ENCODE results near the gene OR51B2. TPM values are rescaled to one million over a fixed set of nuclear protein-coding genes. Genes with fewer than 3 reads are reported as not detected.
"Not testable (repeated sequence)": the region's sequence is repeated elsewhere in the genome, so short reads cannot be mapped to it uniquely, and the experiment has no call there.

OR51B2 gene
- total RNA-seq, 2 donors from 2014 or later: 0.78 TPM; not detected in 1

- intact Hi-C loops (cut with DNase I): no loop called here
- Histone ChIP-seq H3K27me3 (no peaks in the 10 kb centered on the region), H3K36me3 (replicated peaks in 1 of 2; ENCODE audit: insufficient read depth in 1 of 2, low read depth in 2 of 2) (no peaks in the 10 kb centered on the region), H3K4me3 (no peak overlapping the region), H3K27ac (no peak overlapping the region), H3K4me1 (no peaks in the 10 kb centered on the region), H3K9me3 (no peaks in the 10 kb centered on the region)
- WGBS, 2 donors: 77 to 79% methylated on average over 5 of the region's 5 CpGs
- no peak for ATAC-seq
- no peak for DNase-seq
- TF ChIP-seq POLR2A (IDR thresholded peaks at IDR 0.05) (no peak), CTCF (IDR thresholded peaks at IDR 0.05) (no peak)
Observed at GRCh38 chr11:5303626-5304025, 20.5 kb downstream of the OR51B2 start.

GRCh38 chr11:5301846-5302245 lies 22.3 kb downstream of the OR51B2 start, which contains the start of gene OR51B4:
TSS of gene OR51B4 (minus strand) at chr11:5301946. CDS start at chr11:5301946, 0 bp downstream.
- no peak for DNase-seq
- Histone ChIP-seq H3K9me3 (no peaks in the 10 kb centered on the region), H3K36me3 (replicated peaks in 1 of 2; ENCODE audit: insufficient read depth in 1 of 2, low read depth in 2 of 2) (no peaks in the 10 kb centered on the region), H3K4me1 (no peaks in the 10 kb centered on the region), H3K4me3 (no peak within 1 kb of the TSS), H3K27ac (no peak within 1 kb of the TSS), H3K27me3 (no peaks in the 10 kb centered on the region)
- intact Hi-C loops (cut with DNase I): no loop called here
- ATAC-seq: no peak
- TF ChIP-seq POLR2A (IDR thresholded peaks at IDR 0.05) (no peak), CTCF (IDR thresholded peaks at IDR 0.05) (no peak)
- WGBS, 2 donors: 69 to 83% methylated on average over 2 of the region's 2 CpGs

- ATAC-seq: no peak
- Histone ChIP-seq H3K36me3 (replicated peaks in 1 of 2; ENCODE audit: insufficient read depth in 1 of 2, low read depth in 2 of 2) (no peaks in the 10 kb centered on the region), H3K4me3 (no peak overlapping the region), H3K9me3 (no peaks in the 10 kb centered on the region), H3K27me3 (no peaks in the 10 kb centered on the region), H3K4me1 (no peaks in the 10 kb centered on the region), H3K27ac (no peak overlapping the region)
- TF ChIP-seq POLR2A (IDR thresholded peaks at IDR 0.05) (no peak), CTCF (IDR thresholded peaks at IDR 0.05) (no peak)
- 35 to 51% methylated on average over 3 of the region's 3 CpGs for WGBS, 2 donors
- DNase-seq: no peak
- intact Hi-C loops (cut with DNase I): no loop called here
Observed at GRCh38 chr11:5300251-5300650, 23.8 kb downstream of the OR51B2 start.

- H3K9me3 ChIP-seq: no peaks in the 10 kb centered on the region
- no peak overlapping the region for H3K27ac ChIP-seq
- intact Hi-C loops (cut with DNase I): no loop called here
- no peak for DNase-seq
- no peaks in the 10 kb centered on the region for H3K36me3 ChIP-seq (replicated peaks in 1 of 2; ENCODE audit: insufficient read depth in 1 of 2, low read depth in 2 of 2)
- ATAC-seq: no peak
- TF ChIP-seq CTCF (IDR thresholded peaks at IDR 0.05) (no peak), POLR2A (IDR thresholded peaks at IDR 0.05) (no peak)
- WGBS, 2 donors: 56 to 67% methylated on average over 1 of the region's 1 CpG
- no peak overlapping the region for H3K4me3 ChIP-seq
- no peaks in the 10 kb centered on the region for H3K27me3 ChIP-seq
- no peaks in the 10 kb centered on the region for H3K4me1 ChIP-seq
Observed at GRCh38 chr11:5298451-5298850, 25.6 kb downstream of the OR51B2 start.

- Histone ChIP-seq H3K27ac (no peak overlapping the region), H3K4me1 (no peaks in the 10 kb centered on the region), H3K27me3 (no peaks in the 10 kb centered on the region), H3K36me3 (replicated peaks in 1 of 2; ENCODE audit: insufficient read depth in 1 of 2, low read depth in 2 of 2) (no peaks in the 10 kb centered on the region), H3K9me3 (no peaks in the 10 kb centered on the region), H3K4me3 (no peak overlapping the region)
- no peak for DNase-seq
- 55 to 59% methylated on average over 4 of the region's 4 CpGs for WGBS, 2 donors
- intact Hi-C loops (cut with DNase I): no loop called here
- ATAC-seq: no peak
- TF ChIP-seq CTCF (IDR thresholded peaks at IDR 0.05): no peak
- no peak for TF ChIP-seq POLR2A (IDR thresholded peaks at IDR 0.05)
Observed at GRCh38 chr11:5297721-5298323, 26.3 kb downstream of the OR51B2 start.

GRCh38 chr11:5294342-5294995 lies 29.6 kb downstream of the OR51B2 start:
- intact Hi-C loops (cut with DNase I); H3K27ac ChIP-seq; H3K4me1 ChIP-seq; H3K4me3 ChIP-seq; ATAC-seq; H3K9me3 ChIP-seq; H3K27me3 ChIP-seq; DNase-seq; H3K36me3 ChIP-seq (replicated peaks in 1 of 2; ENCODE audit: insufficient read depth in 1 of 2, low read depth in 2 of 2): not testable (repeated sequence)
- WGBS, 2 donors: 85 to 91% methylated on average over 7 to 20 of the region's 41 CpGs

Data from body of pancreas (tissue), 4 donors.